CD4-positive, alpha-beta T cell treated with Interleukin-15 for 1 hour (primary cell): ENCODE data around the gene SLC6A16.
"Not testable (repeated sequence)": the region's sequence is repeated elsewhere in the genome, so short reads cannot be mapped to it uniquely, and the experiment has no call there.

ENCODE experiments used
- DNase-seq: peaks from one replicate; pipeline ENCODE4 v3.0.0-alpha.2; 2020

The SLC6A16 gene

DNA sequence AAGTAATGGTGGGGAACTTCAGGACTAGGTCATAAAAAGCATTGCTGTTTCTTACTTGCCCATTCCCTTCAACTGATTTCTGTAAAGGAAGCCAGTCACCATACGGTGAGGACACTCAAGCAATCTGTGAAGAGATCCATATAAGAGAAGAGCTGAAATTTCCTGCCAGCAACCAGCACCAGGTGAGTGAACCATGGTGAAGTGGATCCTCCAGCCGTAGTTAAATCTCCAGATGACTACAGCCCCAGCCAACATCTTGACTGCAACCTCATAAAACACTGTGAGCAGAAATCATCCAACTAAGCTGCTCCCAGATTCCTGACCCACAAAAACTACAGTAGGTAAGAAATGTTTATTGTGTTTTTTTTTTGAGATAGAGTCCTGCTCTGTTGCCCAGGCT, 3.8 kb upstream of the SLC6A16 start:
- no peak for DNase-seq

DNA sequence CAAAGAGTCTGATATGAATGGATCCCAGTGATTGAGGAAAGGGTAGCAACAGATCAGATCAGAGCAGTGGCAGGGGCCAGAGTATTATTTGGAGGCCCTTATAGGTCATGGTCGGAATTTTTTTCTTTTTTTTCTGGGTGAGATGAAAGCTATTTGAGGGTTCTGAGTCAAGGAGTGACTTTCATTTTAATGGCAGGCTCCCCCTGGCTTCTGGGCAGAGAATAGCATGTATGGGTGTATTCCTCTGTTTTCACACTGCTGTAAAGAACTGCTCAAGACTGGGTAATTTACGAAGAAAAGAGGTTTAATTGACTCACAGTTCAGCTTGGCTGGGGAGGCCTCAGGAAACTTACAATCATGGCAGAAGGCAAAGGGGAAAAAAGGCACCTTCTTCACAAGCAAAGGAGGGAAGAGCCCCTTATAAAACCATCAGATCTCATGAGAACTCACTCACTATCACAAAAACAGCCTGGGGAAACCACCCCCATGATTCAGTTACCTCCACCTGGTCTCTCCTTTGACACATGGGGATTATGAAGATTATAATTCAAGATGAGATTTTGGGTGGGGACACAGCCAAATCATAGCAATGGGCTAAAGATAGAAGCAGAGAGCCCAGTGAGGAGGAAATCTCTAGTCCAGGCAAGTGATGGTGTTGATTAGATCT, 3.0 kb upstream of the SLC6A16 start:
- peak; percentile 36 for DNase-seq

DNA sequence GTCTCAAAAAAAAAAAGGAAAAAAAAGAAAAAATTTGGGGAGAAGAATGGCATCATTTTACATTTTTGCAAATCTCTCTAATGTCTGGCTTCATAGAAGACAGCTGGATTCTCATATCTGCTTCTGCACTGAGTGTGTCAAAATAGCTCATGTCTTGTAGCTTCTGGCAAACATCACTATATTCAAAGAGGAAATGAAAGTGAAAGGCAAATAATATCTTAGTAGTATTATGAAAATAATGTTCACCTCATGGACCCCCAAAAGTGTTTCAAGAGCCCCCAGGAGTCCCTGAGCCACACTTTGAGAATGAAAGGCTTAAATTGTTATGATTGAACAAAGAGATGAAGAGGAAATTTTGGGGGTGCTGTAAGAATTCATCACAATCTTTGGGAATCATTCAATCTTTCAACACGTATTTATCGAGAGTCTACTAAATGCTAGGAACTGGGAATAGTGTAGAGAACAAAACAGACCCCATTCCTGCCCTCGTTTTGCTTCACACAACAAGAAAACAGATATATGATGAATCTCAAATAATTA, 1.2 kb upstream of the SLC6A16 start:
- no peak for DNase-seq

DNA sequence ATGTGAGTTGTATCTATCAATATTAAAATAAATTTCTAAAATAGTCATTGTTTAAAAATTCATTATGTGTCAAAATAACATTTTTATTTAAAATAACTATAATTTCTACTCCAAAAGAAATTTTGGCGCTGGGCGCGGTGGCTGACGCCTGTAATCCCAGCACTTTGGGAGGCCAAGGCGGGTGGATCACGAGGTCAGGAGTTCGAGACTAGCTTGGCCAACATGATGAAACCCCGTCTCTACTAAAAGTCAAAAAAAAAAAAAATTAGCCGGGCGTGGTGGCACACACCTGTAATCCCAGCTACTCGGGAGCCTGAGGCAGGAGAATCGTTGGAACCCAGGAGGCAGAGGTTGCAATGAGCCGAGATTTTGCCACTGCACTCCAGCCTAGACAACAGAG, 765 bp upstream of the SLC6A16 start:
- DNase-seq: not testable (repeated sequence)

DNA sequence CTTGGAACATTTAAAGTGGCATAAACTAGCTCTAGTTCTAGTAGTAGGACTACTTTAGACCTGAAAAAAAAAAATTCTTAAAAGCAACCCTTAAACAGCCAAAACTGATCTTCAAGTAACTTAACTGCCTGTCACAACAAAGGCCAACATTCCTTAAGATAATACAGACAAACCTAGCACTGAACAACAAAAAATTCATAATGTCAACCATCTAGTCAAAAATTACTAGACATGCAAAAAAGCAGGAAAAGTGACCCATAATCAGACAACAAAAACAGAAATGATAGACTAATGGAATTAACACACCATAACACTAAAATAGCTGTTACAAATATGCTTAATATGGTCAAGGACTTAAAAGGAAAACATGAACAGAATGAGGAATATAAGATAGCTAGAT, 6.7 kb downstream of the SLC6A16 start:
- DNase-seq: no peak

DNA sequence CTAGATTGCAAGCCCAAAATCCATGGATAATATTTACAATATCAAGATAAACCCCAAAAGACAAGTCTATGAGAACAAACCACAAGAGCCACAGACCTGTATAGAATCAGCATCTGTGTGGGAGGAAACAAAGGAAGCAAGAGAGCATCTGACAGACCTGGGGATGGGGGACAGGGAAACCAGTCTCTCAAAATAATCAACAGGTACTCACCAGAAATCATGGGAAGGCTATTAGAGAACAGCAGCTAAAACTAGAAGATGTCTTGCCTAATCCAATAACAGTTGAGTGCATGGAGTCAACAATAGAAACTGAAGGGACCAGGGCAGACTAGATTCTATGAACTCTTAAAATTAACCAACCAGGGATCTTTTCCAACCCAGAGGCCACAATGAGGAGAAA, 8.7 kb downstream of the SLC6A16 start:
- no peak for DNase-seq

DNA sequence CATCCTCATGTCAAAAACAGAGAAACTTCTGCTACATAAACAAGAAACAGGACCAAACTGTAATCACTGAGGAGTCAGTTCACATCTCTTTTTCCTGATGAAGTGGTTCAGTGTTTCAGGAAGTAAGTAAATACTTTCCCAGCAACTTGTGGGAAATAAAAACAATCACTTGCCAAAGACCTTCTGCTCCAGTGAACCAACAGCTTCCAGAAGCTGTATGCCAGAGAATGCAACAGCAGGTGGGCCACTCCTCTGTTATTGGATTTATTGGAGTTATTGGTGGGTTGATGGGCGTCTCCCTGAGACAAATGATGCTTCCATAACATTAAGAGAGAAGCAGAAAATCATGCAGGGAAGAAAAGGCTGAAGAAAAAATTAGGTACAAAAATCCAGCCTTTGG, 9.9 kb downstream of the SLC6A16 start:
- DNase-seq: no peak

DNA sequence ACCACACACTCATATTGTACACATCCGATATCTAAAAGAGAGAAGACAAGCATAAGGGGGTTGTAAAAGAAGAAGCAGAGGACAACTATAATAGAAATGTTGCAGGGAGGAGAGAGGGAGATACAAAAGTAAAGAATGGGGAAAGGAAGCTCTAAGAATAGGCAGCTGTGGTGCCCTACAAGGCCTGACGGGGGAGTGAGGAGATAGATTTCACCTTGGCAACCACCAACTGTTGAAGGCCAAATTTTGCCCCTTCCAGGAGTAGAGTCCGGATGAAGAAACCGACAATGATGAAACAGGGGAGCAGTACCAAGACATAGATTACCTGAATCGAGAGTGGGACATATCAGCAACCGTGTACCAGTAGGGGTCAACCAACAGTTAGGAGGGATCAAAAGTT, 15.9 kb downstream of the SLC6A16 start:
- no peak for DNase-seq

DNA sequence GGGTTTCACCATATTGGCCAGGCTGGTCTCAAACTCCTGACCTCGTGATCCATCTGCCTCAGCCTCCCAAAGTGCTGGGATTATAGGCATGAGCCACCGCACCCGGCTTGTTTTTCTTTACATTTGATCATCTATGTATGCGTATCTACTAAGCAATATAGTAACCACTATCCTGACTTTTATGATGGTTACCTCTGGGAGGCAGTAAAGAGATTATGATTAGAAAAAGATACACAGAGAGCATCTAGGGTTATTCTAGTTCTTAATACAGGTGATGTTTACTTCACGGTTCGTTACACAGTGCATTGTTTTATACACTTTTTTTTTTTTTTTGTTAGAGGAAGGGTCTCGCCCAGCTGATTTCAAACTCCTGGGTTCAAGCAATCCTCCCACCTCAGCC, 18.3 kb downstream of the SLC6A16 start:
- not testable (repeated sequence) for DNase-seq

DNA sequence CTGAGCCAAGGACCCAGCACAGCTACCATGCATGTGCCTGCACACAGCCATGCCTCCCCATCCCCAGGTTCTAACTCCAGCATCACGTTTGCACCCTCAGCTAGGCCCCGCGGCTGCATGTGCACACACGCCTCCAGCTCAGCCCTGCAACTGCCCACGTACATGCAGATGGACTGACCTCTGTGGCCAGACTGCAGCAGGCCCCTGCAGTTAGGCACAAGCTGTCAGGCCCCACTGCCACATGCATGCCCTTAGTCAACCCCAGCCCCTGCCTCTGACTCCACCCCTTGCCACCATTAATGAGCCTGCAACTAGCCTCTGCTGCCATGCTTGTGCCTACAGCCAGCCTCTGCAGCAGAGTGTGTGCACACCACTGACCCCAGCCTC, 23.1 kb downstream of the SLC6A16 start:
- DNase-seq: no peak

DNA sequence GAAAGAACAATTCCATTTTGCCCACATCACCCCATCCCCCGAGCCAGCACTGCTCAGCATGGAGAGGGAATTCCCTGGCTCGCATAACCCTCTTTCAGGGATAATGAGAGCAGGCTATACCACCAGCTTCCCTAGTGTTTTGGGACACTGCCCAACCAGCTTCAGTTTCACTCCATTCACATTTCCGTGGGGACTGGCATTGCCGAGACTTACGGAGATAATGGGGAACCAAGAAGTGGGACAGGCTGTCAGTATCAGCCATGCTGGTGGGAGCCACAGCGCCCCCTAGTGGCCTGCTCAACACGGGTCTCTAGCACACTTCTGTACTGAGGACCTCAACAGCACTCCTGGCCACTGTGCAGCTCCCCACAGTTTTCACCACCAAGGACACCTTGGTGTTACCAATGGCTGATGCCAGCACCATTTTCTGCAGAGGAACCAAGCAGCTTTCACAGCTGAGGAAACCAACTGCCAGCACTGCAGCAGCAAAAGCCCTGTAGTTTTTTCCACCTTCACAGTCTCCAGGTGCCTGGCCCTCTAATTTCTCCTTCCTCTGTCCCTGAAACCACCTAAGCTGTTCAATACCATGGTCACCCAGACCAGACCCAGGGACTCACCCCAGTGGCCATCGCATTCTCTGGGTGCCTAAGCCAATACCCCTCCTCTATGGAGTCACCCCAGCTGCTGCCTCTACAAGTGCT, 23.7 kb downstream of the SLC6A16 start:
- peak; percentile 76 for DNase-seq

DNA sequence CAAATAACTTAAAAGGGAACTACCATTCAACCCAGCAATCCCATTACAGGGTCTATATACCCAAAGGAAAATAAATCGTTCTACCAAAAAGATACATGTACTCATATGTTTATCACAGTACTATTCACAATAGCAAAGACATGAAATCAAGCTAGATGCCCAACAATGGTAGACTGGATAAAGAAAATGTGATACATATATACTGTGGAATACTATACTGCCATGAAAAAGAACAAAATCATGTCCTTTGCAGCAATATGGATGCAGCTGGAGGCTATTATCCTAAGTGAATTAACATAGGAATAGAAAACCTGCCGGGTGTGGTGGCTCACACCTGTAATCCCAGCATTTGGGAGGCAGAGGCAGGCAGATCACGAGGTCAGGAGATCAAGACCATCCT, 26.3 kb downstream of the SLC6A16 start:
- DNase-seq: not testable (repeated sequence)

DNA sequence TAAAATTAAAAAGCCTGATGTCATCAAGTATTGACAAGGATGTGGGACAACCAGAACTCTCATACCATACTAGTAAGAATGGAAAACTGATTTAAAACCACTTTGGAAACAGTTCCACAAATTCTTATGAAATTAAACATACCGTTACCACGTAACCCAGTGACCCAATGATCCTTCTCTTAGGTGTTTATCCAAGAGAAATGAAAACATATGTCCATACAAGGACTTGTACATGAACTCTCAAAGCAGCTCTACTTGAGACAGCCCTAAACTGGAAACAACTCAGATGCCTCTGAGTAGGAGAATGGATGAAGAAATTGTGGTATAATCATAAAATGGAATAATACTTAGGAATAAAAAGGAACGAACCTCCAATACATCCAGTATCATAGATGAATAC, 27.6 kb downstream of the SLC6A16 start:
- DNase-seq: no peak

DNA sequence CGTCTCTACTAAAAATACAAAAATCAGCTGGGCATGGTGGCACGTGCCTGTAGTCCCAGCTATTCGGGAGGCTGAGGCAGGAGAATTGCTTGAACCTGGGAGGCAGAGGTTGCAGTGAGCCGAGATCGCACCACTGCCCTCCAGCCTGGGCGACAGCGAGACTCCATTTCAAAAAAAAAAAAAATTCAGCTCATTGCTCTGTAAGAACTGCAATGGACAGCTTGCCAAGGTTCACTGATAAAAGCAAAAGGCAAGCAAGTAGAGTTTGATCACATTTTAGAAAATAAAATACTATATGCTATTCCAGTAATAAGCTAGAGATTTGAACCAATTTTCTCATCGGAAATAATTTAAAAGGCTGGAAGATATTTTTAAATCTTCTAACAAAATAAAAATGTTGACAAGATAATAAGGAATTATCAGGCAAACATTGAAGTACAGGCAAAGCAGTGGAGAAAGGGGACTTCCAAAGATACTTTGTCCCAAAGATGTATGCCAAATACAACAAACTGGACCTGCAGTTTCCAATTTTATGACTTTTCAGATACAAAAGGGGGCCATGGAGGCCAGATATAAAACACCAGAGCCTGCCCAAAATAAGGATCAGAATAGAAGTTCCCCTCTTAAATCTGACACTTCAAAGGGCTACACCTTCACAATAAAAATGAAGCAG, 29.6 kb downstream of the SLC6A16 start:
- DNase-seq: no peak

DNA sequence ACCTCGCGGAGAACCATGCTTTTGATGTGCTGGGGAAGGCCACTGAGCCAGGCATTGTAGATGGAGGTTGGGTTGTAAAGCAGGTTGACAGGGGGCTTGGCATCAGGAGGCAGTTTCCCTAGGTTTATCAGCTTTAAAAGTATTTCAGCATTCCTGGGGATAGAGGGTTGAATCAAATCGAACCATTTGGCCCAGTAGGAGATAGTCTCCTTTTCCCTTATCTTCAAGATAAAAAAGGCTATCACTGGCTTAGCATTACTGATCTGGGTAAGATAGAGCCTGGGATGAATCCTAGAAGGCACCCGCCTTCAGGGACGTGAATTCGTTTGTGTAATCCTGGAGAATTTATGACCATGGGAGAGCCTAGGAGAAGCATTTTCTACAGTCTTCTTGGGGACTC, 30.6 kb downstream of the SLC6A16 start:
- DNase-seq: no peak

DNA sequence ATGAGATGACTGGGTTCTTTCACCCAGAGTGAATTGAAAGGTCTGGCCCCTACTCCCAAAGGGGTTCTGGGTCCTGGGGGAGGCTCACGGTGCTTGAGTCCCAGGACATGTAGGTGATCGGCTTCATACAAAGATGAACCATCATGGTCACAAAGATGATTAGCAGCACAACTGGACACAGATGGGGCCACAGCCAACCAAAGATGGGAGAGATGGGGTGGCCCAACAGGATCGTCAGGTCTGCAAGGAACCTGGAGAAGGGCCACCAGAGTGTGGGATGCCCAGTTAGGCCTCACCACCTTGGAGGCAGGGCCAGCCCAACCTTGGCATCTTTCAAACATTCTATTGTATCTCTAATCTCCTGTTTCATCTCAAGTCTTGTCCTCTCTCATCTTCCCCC, 34.5 kb downstream of the SLC6A16 start:
- no peak for DNase-seq

DNA sequence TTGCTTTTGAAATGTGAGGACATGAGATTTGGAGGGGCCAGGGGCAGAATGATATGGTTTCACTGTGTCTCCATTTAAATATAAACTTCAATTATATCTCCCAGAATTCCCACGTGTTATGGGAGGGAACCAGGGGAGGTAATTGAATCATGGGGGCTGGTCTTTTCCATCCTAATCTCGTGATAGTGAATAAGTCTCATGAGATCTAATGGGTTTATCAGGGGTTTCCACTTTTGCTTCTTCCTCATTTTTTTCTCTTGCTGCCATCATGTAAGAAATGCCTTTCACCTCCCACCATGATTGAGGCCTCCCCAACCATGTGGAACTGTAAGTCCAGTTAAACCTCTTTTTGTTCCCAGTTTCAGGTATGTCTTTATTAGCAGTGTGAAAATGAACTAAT, 35.7 kb downstream of the SLC6A16 start:
- DNase-seq: not testable (repeated sequence)

DNA sequence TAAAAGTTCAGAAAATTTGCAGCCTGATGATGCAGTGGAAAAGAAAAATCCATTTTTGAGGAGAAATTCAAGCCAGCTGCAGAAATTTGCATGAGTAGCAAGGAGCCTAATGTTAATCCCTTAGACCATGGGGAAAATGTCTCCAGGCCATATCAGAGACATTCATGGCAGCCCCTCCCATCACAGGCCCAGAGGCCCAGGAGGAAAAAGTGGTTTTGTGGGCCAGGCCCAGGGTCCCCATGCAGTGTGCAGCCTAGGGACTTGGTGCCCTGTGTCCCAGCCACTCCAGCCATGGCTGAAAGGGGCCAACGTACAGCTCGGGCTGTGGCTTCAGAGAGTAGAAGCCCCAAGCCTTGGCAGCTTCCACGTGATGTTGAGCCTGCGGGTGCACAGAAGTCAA, 36.8 kb downstream of the SLC6A16 start:
- not testable (repeated sequence) for DNase-seq

DNA sequence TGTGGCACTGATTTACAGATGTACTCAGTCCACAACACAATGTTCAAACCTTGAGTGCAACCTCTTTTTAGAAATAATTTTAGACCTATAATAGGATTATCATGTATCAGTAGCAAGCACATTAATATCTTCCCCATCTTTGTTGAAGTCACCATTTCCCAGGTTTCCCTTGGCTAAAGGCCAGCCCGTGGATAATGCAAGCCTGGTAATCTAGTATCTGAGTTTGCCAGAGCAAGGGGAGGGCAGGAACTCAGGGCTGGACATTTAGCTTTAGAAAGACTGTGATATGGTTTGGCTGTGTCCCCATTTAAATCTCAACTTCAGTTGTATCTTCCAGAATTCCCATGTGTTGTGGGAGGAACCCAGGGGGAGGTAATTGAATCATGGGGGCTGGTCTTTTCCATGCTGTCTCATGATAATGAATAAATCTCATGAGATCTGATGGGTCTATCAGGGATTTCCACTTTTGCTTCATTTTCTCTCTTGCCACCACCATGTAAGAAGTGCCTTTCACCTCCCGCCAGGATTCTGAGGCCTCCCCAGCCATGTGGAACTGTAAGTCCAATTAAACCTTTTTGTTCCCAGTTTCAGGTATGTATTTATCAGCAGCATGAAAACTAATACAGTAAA, 37.7 kb downstream of the SLC6A16 start:
- no peak for DNase-seq

DNA sequence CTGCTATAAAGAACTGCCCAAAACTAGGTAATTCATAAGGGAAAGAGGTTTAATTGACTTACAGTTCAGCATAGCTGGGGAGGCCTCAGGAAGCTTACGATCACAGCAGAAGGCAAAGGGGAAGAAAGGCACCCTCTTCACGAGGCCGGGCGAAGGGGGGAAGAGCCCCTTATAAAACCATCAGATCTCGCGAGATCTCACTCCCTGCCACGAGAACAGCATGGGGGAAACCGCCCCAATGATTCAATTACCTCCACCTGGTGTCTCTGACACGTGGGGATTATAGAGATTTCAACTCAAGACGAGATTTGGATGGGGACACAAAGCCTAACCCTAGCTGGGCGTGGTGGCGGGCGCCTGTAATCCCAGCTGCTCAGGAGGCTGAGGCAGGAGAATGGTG, 42.8 kb downstream of the SLC6A16 start:
- DNase-seq: no peak

DNA sequence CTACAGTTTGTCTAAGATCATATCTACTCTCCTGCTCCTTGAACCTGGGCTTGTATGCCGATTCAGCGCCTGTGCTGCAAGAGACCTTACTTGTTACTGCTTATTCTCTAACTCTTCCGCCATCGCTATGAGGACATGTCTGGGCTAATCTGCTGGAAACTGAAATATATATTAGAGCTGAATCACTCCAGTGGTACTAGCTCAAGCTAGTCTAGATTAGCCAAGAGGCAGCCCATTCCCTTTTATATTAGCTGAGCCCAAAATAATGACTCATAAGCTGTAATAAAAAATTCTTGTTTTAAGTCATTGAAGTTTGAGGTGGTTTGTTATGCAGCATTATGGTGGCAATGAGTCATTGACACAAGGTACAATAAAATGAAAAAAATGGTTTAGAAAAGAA, 52.8 kb downstream of the SLC6A16 start:
- no peak for DNase-seq

DNA sequence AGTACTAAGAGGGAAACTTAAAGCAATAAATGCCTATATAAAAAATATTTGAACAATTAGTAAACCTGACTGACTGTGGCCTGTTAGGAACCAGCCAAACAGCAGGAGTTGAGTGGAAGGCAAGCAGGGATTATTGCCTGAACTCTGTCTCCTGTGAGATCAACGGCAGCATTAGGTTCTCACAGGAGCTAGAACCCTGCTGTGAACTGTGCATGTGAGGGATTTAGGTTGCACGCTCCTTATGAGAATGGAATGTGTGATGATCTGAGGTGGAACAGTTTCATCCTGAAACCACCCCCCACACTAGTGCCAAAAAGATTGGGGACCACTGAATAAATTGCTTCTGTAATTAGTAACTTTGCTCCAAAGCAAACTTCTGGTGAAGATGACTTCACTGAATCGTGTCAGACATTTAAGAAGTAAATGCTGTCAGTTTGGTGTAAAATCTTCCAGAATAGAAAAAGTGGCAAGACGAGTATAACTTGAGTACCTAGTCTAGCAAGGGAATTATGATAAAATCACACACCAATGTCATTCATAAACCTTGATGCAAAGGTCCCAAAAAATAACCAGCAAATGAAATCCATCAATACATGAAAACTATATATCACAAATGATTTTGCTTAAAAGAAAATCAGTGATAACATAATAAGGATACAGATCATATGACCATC, 53.8 kb downstream of the SLC6A16 start:
- DNase-seq: no peak

DNA sequence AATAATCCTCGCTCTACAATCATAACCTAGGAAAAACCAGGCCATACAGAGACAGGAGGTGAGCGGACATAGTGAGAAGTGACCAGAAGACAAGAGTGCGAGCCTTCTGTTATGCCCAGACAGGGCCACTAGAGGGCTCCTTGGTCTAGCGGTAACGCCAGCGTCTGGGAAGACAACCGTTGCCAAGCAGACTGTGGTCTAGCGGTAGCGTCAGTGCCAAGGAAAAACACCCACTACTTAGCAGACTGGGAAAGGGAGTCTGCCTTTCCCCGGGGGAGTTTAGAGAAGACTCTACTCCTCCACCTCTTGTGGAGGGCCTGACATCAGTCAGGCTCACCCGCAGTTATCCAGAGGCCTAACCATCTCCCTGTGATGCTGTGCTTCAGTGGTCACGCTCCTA, 58.6 kb downstream of the SLC6A16 start:
- DNase-seq: peak; percentile 45
